C1 segment of cervical spinal cord (tissue), 14 donors: ENCODE data around the gene AEBP2.
"Not testable (repeated sequence)": the region's sequence is repeated elsewhere in the genome, so short reads cannot be mapped to it uniquely, and the experiment has no call there.

ENCODE experiments used
- DNase-seq, 14 donors: peaks; one replicate each; lab custom pipeline; 2025; lab: John Stamatoyannopoulos, UW

The AEBP2 gene, protein sequence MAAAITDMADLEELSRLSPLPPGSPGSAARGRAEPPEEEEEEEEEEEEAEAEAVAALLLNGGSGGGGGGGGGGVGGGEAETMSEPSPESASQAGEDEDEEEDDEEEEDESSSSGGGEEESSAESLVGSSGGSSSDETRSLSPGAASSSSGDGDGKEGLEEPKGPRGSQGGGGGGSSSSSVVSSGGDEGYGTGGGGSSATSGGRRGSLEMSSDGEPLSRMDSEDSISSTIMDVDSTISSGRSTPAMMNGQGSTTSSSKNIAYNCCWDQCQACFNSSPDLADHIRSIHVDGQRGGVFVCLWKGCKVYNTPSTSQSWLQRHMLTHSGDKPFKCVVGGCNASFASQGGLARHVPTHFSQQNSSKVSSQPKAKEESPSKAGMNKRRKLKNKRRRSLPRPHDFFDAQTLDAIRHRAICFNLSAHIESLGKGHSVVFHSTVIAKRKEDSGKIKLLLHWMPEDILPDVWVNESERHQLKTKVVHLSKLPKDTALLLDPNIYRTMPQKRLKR

DNA sequence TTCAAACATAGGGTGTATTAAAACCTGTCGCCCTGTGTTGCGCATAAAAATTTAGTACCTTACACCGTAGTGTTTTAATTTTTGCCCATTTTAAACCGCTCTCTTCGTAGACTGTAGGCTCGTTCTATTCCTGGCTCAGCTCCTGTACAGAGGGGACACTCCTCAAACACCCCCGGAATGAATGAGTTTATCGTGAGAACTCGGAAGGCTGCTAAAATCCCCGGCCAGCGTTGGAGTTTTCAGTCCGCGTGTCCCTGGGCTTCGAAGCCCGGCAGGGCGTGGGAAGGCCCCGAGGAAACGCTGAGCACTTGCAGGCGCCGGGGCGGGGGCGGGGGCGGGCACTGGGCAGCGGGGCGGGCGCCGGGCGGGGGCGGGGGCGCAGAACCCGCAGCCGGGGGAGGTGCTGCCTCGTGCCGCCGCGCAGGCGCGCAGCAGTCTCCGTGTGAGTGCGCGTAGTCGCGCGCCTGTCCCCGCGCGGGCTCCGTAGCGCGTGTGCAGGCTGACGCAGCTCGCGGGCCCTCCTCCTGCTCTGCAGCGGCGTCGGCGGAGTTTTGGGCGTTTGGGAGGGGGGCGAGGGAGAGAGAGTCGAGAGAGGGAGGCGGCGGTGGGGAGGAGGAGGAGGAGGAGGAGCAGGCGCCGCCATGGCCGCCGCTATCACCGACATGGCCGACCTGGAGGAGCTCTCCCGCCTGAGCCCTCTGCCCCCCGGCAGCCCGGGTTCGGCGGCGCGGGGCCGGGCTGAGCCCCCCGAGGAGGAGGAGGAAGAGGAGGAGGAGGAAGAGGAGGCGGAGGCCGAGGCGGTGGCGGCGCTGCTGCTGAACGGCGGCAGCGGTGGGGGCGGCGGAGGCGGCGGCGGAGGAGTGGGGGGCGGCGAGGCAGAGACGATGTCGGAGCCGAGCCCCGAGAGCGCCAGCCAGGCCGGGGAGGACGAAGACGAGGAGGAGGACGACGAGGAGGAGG lies at the start of gene AEBP2:
Gene AEBP2 (plus strand): TSS at position 434 of the 960 bp plus-strand sequence. CDS start 208 bp downstream, at position 642.
- DNase-seq: peak; percentile 74 to 96 (median 90)

DNA sequence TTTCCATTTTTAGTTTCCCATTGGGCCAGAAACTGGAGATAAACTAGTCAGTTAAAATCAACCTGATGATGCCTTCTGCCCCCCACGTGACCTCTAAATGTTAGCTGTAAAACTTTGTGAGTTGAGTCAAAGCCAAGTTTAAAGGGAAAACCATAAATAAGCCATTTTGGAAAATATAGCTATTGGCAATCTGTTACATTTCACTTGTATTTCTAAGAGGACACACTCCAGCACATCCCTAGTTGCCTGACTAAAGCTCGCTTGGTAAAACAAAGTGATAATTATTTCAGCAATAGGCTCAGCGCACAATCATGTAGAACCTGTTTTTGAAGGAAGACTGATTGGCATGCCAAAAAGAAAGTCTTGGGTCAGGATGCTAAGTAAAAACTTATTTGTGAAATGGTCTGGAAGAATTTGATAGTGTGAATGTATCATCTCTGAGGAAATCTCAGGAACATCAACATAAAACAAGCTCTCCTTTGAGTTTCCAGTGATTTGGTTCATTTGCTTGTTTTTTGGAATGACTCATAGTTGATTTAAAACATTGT lies 49.2 kb upstream of the AEBP2 start:
- DNase-seq: no peak

DNA sequence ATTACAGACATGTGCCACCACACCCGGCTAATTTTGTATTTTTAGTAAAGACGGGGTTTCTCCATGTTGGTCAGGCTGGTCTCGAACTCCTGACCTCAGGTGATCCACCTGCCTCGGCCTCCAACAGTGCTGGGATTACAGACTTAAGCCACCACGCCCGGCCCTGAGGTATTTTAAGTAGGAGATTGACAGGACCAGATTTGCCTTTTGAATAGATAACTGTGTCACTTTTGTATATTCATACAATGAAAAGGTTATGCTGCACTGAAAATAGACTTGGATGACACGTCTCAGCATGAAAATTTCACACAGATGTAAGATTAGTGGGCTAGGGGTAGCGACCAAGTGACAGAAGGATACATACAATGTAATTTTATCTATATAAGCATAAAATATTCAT lies 46.6 kb upstream of the AEBP2 start:
- not testable (repeated sequence) for DNase-seq

DNA sequence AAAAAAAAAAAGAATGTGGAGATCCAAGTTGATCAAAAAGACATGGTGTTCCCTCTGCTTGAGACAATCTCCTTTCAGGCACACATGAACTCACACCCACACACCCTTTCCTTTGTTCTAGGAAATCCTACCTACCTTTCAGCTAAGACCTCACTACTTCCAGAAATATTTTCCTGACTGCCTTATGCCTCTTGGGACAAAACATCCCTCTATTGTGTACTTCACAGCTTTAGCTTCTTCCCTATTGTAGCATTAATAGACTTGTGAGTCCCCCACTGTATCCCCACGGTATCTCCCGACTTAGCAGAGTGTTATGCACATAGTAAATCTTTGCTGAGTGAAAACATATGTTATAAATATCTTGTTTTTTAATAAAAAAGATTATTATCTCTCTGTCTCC lies 44.9 kb upstream of the AEBP2 start:
- no peak for DNase-seq

DNA sequence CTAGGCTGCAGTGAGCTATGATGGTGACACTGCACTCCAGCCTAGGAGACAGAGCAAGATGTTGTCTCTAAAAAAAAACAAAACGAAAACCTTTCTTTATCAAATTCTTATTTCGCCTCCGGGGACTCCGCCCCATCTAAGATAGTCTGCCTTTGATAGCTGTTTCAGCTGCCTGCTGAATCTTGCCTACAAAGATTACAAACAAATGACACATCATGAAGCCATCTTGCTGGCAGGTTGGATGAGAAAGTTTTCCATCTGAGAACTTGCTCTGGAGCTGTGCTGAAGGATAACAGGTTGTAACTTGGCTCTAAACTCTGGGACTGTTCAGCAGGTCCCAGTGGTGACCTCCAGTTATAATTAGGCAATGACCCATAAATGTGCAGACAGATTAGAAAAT lies 41.8 kb upstream of the AEBP2 start:
- no peak for DNase-seq

DNA sequence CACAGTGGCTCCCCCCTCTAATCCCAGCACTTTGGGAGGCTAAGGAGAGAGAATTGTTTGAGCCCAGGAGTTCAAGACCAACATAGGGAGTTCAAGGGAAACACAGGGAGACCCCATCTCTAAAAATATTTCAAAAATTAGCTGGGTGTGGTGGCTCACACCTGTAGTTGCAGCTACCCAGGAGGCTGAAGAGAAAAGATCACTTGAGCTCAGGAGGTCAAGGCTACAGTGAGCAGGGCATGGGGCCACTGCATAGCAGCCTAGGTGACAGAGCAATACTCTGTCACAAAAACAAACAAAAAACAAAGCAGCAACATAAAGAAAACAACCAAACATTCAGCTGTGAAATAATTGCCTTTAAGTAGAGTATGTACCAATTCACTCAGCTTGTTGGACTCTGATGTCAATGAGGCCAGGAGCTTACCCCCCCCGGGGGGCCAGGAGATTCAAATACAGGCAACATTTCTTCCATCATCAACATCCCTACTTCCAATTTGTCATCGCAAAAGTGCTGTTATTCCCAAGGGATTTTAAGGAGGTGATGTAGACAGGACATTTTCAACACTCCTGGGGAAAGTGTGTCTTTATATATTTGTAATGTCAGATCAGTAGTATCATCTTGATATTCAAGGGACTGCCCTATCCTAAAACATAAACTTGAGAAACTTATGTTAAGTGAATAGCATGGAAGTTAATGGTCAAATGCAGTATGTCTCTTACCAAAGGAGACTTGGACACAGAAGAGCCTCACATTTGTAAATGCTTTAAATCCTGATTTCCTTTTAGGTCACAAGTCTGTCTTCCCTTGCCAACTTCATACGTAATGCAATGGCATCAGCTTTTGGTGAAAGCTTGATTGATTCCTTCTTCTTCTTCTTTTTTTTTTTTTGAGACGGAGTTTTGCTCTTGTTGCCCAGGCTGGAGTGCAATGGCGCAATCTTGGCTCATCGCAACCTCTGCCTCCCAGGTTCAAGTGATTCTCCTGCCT lies 40.6 kb upstream of the AEBP2 start:
- no peak for DNase-seq

DNA sequence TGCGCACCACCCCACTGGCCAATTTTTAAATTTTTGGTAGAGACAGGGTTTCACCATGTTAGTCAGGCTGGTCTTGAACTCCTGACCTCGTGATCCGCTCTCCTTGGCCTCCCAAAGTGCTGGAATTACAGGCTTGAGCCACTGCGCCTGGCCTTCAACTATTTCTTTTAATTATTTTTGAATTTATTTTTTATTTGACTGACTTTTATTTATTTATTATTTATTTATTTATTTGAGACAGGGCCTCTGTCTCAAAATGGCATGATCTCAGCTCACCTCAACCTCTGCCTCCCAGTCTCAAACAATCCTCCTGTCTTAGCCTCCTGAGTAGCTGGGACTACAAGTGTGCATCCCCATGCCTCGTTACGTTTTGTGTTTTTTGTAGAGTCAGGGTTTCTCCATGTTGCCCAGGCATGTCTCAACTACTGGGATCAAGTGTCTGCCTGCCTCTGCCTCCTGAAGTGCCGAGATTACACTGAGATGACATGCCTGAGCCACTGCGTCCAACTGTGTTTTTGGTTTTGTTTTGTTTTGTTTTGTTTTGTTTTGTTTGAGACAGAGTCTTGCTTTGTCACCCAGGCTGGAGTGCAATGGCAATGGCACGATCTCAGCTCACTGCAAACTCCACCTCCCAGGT lies 38.5 kb upstream of the AEBP2 start:
- DNase-seq: not testable (repeated sequence)

DNA sequence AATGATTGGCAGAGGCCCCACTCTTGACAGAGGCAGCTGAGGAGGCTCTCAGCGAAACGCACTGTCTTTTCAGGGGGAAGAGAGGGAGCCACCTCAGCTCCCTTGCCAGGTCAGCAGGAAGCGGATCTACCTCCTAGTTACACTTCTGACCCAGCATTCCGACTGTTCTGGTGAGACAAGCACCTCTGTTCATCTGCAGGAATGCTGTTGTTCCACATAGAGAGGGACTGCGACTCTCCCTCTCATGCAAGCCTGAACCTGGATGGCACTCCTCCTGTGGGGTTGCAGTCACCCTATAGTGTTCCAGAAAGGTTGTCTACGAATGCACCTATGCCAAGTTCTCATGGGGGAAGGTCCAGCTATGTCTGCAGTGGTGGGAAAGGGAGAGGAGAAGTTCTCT lies 37.1 kb upstream of the AEBP2 start:
- no peak for DNase-seq

DNA sequence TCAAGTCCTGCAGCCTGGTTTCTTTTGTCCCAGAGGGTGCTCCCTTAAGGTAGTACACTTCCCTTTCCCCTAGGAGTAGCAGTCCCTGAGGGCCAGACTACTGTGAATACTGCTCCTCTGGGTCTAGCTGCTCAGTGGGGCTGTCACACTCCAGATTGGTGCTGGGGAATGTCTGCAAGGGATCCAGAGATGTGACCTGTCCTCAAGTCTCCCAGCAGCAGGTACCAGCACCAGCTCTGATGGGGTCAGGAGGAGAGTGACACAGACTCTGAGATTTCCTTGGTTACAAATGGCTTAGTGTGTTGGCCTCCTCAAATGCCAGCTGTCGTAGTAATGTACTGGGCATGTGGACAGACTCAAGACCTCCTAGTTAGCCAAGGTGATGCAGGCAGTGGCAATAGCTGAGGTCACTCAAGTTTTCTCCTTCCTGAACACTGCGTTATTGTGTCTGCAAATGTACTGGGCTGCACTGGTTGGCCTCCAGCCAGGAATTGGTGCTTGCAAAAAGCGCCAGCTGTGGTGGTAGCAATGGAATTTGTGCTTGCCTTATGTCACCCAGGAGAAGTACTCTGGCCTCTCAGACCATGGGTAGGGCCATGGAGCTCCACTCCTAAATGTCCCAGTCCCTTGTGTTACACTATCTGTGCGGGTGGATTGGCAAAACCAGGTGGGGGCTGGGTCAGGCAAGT lies 36.4 kb upstream of the AEBP2 start:
- DNase-seq: peak in 8 of 14 donors; percentile 1 to 49 (median 8)

DNA sequence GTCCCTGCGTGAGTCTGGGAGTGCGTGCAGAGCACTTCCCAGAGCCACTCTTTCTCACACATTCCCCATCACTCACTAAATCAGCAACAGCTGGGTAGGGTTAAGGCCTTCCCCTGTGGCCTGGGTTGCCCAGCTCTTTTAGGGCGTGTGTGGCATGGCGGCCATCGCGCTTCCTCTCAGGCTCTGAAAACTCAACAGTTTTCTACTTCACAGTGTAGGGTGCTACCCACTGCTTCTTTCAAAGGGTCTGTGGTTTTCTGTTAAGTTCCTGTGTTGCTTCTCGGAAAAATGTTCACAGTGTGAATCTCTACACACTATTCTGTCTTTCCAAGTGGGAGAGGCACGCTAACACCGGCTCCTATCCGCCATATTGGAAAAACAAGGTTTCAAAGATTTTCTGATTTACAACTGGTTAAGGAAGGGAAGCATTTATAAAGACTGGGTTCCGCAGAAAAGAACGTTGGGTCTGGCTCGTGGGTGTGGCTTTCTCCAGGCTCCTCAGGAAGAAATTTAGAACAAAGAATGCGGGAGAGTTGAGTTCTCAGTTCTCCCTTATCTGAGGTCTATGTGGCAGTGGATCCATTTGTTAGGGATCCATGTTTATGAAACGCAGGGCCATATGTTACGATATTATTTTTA lies 34.9 kb upstream of the AEBP2 start:
- no peak for DNase-seq

DNA sequence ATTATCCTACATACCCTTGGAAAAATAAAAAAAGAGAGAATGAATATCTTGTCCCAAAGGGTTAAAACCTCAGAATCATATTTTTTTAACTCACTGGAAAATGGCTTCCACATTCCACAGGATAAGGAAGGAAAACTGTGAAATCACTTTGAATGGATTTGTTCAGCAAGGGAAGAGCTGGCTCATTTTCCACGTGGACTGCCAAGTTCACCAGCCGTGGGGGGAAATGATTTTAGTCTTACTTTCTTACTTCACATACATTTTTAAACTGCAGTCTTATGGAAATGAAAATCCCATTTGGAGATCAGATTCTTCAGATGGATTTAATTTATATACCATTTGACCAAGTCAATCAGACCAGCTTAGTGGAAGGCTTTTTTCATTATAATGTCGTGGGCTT lies 29.9 kb upstream of the AEBP2 start:
- DNase-seq: no peak

DNA sequence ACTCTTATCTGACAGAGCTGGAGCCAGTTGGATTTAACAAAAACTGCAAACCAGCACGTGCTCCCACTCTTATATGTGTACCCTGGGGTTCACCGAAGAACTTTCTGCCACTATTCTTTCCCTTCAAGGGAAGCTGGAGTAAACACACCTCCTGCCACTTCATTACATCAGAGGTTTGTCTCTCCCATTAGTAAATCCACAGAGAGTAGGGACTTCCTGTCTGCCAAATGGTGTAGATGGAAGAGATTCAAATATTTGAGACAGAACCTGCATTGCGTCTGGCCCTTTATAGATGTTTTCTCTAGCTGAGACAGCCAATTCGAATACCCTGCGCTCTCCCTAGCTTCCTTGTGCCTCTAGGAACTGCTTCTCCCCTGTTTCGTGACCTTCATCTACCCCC lies 29.1 kb upstream of the AEBP2 start:
- DNase-seq: no peak

DNA sequence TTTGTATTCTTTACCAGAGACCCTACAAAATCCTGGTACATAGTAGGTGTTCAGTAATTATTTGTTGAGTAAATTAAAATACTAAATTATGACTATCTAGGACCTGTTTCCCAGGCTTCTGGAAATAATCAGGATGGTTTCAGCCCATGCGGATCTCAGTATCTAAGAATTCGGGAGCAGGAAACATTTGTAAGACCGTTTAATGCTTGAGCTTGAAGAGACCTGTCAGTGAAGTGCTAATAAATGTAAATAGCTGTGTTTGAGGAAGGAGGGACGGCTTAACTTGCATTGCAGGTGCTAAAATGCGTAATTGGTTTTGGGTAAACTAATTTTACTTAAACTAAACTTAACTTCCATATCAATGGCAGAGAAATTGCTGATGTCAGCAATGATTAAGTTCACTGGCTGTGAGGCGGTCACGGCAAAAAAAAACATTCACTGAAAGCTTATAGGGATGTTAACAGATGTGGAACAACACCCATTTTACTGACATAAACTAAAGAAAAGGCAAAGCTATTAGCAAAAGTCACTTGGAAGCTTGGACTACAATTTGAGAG lies 28.6 kb upstream of the AEBP2 start:
- DNase-seq: no peak

DNA sequence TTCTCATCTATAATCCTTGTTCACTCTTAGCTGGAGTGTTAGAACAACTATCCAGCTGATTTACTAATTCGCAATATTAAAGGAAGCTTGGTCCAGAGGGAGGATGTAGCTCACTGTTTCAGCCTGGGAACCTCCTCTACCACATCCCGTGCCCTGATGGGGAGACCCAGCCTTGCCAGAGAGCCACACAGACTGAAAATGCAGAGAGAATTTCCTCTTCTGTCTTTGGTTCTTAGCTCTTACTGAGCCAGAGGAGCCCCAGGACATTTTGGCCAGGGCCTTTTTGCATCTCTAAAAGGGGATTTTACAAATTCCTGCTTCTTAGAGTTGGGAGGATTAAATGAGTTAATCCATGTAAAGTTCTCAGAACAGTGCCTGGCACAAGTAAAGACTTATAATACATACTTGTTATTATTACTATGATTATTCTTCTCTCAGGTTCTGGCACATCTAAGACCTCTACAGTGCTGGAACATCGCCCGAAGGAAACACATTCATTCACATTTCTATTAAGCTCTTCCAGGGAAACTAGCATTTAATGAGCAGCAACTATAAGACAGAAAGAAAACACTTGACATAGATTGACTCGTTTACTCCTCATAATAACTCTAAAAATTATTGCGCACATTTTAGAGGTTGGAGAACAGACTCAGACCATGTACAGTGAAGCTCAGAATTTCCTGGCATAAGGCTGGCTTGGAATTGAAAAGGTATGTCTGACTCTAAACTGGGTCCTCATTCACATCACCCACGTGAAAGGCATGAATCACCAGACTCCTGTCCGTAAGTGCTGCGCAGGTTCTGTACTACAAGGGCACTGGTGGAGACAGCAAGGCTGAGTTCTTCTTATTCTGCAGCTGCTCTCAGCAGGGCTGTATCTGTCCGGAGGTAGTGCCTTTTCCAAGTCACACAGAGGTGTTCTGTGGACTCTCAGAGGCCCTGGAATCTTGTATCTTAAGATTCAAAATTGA lies 27.8 kb upstream of the AEBP2 start:
- no peak for DNase-seq

DNA sequence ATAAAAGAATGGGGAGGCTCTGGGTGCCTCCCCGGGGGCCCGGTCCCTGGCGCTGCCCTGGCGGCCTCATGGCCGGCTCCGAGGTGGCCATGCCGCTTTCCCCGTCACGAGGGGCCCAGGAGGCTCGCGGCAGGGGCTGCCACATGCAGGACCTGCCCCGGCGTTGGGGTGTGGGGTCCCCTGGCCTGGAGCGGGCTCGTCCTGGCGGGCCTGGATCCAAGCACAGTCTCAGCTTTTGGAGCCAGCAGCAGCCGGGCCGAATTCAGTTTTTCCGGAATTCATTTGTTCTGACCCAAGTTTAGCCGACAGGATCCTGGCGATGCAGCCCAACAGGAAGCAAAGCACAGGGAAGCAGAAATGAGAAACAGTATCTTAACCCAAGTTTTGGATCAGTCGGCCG lies 26.4 kb upstream of the AEBP2 start:
- no peak for DNase-seq

DNA sequence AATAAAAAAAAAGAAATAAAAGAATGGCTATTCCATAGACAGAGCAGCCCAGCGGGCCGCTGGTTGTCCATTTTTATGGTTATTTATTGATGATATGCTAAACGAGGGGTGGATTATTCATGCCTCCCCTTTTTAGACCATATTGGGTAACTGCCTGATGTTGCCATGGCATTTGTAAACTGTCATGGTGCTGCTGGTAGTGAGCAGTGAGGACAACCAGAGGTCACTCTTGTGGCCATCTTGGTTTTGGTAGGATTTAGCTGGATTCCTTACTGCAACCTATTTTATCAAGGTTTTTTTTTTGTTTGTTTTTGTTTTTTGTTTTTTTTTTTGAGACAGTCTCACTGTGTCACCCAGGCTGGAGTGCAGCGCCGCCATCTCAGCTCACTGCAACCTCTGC lies 25.7 kb upstream of the AEBP2 start:
- DNase-seq: not testable (repeated sequence)

DNA sequence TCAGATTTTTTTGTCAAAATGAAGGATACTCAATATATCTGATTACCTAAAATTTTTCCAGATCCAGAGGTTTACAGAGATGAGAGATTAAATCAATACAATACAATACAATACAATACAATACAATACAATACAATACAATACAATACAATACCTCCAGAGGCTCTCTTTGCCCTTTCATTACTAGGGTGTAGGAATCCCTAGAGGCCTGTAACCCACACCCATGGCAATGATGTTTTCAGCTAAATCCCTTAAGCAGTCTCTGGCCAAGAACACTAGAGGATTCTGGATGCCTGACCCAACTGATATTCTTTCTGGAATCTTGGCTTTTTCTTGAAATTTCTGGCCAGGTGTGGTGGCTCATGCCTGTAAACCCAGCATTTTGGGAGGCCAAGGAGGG lies 23.7 kb upstream of the AEBP2 start:
- no peak for DNase-seq

DNA sequence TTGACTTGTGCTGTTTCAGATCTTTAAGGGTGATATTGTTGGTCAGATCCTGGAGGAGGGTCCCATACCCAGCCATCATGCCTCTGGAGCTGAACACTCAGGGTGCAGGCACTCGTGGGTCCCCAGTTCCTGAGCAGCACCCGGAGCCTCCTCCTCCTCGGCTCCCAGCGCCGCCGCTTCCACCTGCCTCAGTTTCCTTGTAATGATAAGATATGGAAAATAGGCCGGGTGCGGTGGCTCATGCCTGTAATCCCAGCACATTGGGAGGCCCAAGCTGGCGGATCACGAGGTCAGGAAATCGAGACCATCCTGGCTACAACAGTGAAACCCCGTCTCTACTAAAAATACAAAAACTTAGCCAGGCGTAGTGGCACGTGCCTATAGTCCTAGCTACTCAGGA lies 20.2 kb upstream of the AEBP2 start:
- no peak for DNase-seq
